Glutamatergic neuron (in vitro differentiated cells): ENCODE measurements around the gene HOXA10. TPM values are rescaled to one million over a fixed set of nuclear protein-coding genes. Genes with fewer than 3 reads are reported as not detected.

Source experiments
- DNase-seq: peaks from one replicate; pipeline ENCODE4 v3.0.0; 2022
- H3K27ac Mint-ChIP-seq: one replicate; pipeline ENCODE4 v1.8.0; 2020; ENCODE audit warnings: mild to moderate bottlenecking, mixed read lengths, inconsistent platforms; ENCODE audit not compliant: unreplicated experiment
- H3K27me3 Mint-ChIP-seq: one replicate; pipeline ENCODE4 v1.8.0; 2020; ENCODE audit warnings: mild to moderate bottlenecking, moderate library complexity, mixed read lengths, inconsistent platforms; ENCODE audit not compliant: unreplicated experiment
- H3K36me3 Mint-ChIP-seq: one replicate; pipeline ENCODE4 v1.8.0; 2020; ENCODE audit warnings: mild to moderate bottlenecking, mixed read lengths, inconsistent platforms; ENCODE audit not compliant: unreplicated experiment
- H3K4me1 Mint-ChIP-seq: one replicate; pipeline ENCODE4 v1.8.0; 2020; ENCODE audit warnings: mild to moderate bottlenecking, low read depth, mixed read lengths, inconsistent platforms; ENCODE audit not compliant: unreplicated experiment
- H3K4me3 Mint-ChIP-seq: one replicate; pipeline ENCODE4 v1.8.0; 2020; ENCODE audit warnings: mild to moderate bottlenecking, mixed read lengths, inconsistent platforms; ENCODE audit not compliant: unreplicated experiment
- H3K9me3 Mint-ChIP-seq: one replicate; pipeline ENCODE4 v1.8.0; 2020; ENCODE audit warnings: mild to moderate bottlenecking, moderate library complexity, mixed read lengths, inconsistent platforms; ENCODE audit not compliant: unreplicated experiment
- total RNA-seq: library from RNA; stranded (reverse); fragmentation: NEBNext Ultra II Directional; extraction: Animal tissue kit (Norgen Biotek cat#: 25700); gene quantifications from one replicate; pipeline ENCODE4 v1.2.1, GENCODE V29; 2021; ENCODE audit not compliant: unreplicated experiment
- TF ChIP-seq, protein P1 (sequence below): fragments of 200-600 bp; sonication (generic); IDR thresholded peaks from one replicate; pipeline ENCODE4 v1.5.0; 2021; ENCODE audit not compliant: partially characterized antibody, unreplicated experiment

Gene HOXA10
- total RNA-seq, 1 donor from 2014 or later: not detected

DNA sequence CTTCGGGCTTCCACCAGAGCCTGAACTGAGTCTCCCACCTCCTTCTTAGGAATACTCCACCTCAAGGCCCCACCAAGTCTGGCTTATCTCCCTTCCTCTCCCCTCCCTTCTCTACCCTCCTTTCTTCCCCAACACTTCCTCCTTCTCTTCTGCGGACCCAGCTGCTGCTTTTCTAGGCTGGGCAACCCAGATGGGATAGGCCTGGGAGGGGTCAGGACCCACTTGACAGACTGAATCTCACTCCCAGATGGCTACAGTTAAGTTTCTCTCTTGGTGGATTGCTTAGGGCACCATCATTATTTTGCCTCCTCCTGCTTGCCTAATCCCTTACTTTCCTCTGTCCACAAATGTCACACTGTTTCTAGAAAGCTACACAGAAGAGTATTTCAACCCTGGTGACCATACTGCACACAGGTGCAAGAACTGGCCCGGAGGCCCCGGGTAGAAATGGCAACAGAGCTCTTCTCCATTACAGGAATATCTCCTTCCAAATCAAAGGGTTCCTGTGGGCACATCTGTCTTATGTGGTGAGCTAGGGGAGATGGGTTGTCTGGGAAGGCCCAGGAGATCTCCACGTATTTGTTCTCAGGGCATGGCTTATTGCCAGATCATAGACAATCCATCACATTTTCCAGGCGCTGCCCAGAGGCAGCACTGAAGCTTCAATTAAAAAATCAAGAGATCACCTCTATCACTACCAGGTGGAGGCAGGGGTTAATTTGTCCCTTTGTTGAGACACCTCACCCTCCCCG is 16.1 kb upstream of the HOXA10 start:
- DNase-seq: peak; percentile 4
- Mint-ChIP-seq H3K4me1 (peaks cover 3% of the 10 kb centered on the region), H3K36me3 (peaks cover 3% of the 10 kb centered on the region), H3K27ac (no peak overlapping the region), H3K4me3 (no peak overlapping the region), H3K27me3 (peaks cover 58% of the 10 kb centered on the region), H3K9me3 (peaks cover 20% of the 10 kb centered on the region)
- TF ChIP-seq, protein P1, sequence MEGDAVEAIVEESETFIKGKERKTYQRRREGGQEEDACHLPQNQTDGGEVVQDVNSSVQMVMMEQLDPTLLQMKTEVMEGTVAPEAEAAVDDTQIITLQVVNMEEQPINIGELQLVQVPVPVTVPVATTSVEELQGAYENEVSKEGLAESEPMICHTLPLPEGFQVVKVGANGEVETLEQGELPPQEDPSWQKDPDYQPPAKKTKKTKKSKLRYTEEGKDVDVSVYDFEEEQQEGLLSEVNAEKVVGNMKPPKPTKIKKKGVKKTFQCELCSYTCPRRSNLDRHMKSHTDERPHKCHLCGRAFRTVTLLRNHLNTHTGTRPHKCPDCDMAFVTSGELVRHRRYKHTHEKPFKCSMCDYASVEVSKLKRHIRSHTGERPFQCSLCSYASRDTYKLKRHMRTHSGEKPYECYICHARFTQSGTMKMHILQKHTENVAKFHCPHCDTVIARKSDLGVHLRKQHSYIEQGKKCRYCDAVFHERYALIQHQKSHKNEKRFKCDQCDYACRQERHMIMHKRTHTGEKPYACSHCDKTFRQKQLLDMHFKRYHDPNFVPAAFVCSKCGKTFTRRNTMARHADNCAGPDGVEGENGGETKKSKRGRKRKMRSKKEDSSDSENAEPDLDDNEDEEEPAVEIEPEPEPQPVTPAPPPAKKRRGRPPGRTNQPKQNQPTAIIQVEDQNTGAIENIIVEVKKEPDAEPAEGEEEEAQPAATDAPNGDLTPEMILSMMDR: no peak

DNA sequence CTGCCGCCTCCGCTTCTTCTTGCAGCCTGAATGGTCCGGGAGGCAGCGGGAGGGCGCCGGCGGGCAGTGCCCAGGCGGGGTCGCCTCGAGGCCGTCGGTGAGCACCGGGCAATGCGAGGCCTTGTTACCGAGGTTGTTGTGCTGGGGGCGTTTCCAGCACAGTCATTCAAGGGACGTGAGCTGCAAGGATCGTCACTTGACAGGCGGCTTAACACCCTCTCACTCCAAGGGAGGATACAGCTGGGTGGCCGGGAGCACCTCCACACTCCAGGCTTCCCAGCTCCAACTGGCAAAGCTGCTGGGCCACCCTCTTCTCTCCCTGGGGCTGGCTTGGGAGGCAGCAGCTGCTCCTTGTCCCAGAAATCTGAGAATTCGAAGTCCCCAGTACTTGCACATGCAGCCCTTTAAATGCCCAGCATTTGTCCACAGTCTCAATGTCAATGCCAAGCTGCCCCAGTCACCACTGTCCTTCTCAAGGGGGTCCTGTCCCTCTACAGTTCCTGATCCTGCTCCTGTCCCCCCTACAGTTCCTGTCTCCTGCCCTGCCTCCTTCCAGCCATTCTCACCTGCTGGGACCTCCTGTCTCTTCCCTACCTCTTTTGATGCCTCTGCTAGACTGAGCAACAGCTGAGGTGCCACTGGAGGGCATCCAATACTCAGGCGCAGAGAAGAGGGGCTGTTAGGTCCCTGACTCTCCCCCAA is 15.3 kb upstream of the HOXA10 start:
- H3K9me3 Mint-ChIP-seq: peaks cover 21% of the 10 kb centered on the region
- peak; percentile 21 for DNase-seq
- H3K27ac Mint-ChIP-seq: no peak overlapping the region
- peaks cover 58% of the 10 kb centered on the region for H3K27me3 Mint-ChIP-seq
- peaks cover 3% of the 10 kb centered on the region for H3K36me3 Mint-ChIP-seq
- TF ChIP-seq, protein P1: no peak
- peaks cover 3% of the 10 kb centered on the region for H3K4me1 Mint-ChIP-seq
- H3K4me3 Mint-ChIP-seq: no peak overlapping the region

DNA sequence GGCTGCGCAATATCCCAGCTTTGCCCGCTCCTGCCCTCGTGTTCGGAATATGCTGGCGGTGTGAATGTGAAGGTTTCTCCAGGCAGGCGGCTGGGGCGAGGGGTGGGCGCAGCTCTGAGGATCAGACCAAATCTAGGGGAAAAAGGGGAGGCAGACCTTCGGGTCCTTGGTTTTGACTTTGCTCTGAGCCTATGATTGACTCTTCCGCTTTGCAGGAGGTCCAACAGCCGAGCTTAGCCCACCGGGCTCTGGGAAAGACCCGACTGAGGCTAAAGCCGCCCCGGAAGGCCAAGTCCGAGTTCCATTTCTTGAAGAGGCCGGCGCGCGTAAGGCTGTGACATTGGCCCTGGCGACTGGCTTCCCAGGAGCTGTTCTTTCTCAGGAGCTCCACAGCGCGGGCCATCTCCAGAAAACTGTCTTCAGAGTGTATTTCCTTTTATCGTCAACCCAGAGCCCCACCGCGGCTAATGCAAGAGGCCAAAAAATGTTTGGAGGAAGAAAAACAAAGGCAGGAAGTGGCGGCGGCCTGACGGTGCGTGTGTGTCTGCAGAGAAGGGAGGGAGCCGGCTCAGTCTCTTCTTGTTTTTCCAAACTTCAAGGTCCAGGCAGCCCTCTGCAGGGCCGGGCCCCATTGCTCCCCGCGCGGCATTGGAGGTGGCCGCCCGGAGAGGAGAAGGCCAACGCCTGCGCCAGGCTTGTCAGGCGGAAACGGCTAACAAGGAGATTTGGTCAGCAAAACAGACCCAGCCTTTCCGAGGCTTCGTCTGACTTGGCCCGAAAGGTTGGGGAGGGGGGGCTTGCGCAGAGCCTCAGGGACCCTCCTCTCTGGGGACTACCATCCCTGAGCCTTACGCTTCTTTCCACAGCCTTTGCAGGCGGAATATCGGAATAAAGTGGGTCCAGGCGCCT is 14.5 kb upstream of the HOXA10 start:
- H3K27ac Mint-ChIP-seq: no peak overlapping the region
- H3K27me3 Mint-ChIP-seq: peaks cover 59% of the 10 kb centered on the region
- H3K4me3 Mint-ChIP-seq: peak overlapping the region; percentile 9
- H3K36me3 Mint-ChIP-seq: peaks cover 3% of the 10 kb centered on the region
- peaks cover 3% of the 10 kb centered on the region for H3K4me1 Mint-ChIP-seq
- DNase-seq: peak; percentile 33
- H3K9me3 Mint-ChIP-seq: peaks cover 19% of the 10 kb centered on the region
- TF ChIP-seq, protein P1: no peak

DNA sequence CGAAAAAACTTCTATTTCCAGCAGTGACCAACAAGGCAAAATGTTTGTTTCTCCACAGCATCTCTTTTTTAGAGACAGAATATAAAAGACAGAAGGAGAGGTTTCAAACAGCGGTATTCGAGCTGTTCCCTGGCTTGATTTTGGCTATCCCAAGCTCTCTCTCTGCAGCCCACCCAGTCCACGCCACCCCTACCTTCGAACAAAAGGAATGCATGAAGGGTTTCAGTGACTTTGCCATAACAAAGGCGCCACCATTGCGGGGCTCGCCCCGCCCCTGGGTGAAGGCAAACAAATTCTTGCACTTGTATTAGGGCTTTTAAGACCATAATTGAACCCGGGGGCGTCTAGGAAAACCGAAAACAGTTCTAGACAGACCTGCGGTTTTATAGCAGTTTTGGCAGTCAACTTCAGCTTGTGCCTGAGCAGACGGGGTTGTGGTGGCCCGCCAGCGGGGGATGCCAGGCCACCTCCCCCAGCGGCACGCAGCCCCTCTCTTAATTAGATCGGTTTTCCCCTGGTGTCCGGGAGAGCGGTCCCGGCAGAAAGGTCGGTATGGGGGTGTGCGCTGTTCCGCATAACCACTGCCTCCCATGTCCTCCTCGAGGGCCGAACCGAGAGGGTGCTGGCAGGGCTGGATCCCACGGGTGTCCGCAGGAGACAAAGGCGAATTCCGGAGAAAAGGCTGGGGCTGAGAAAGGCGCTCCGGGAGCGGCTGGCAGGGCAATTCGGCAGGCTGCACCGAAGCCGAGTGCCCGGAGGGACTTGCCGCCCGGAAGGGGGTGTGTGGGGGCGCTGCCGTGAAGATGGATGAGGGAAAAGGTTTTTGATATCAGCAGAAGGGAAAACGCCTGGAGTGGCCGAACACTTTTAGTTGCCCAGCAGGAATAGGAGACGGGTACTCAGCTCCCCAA is 13.6 kb upstream of the HOXA10 start:
- Mint-ChIP-seq H3K27ac (no peak overlapping the region), H3K4me3 (peak overlapping the region; percentile 9), H3K36me3 (peaks cover 3% of the 10 kb centered on the region), H3K27me3 (peaks cover 62% of the 10 kb centered on the region), H3K4me1 (peaks cover 3% of the 10 kb centered on the region), H3K9me3 (peaks cover 20% of the 10 kb centered on the region)
- DNase-seq: peak; percentile 20
- TF ChIP-seq, protein P1: no peak
